ENCODE results near the gene RBPJL. TPM values are rescaled to one million over a fixed set of nuclear protein-coding genes. Genes with fewer than 3 reads are reported as not detected.

Gene RBPJL
- total and polyA plus RNA-seq, 4 donors = not detected

DNA sequence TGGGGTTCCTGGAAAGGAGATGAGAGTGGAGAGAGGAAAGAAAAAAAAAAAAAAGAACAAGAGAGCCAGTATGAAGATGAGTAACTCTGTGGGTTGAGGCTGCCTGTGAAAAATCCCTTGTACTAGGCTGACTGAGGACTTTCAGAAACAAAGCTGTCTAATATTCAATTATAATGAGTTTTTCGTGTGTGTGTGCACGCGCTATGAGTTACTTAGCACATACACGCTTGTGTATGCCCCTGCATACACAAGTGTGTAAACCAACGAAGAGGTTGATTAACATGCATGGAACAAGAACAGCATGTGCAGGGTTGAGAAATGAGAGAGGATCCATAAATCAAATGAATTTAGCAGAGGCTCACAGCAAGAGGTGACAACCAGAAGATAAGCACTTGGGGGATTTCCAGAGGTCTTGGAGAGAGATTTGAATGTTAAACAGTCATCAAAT is 4.8 kb upstream of the RBPJL start:
- WGBS = 75% methylated on average over 5 of the region's 5 CpGs
- no peaks in the 10 kb centered on the region for H3K9me3 ChIP-seq (ENCODE audit: control insufficient read depth in 4 of 4, low read length in 3 of 4)
- peaks cover 0 to 4% (median 0%) of the 10 kb centered on the region in 4 donors for H3K4me1 ChIP-seq (ENCODE audit: control insufficient read depth in 4 of 4, insufficient read depth in 4 of 4, low read length in 3 of 4)
- no peaks in the 10 kb centered on the region for H3K36me3 ChIP-seq (ENCODE audit: control insufficient read depth in 4 of 4, insufficient read depth in 3 of 4, low read depth in 1 of 4, low read length in 3 of 4)
- no peak overlapping the region for H3K4me3 ChIP-seq (ENCODE audit: low read depth in 1 of 3, low read length in 3 of 3)
- no peak overlapping the region for H3K9ac ChIP-seq (ENCODE audit: low read depth in 1 of 2, low read length in 2 of 2)
- peaks cover 0 to 4% (median 3%) of the 10 kb centered on the region in 4 donors for H3K27me3 ChIP-seq (ENCODE audit: control insufficient read depth in 4 of 4, insufficient read depth in 4 of 4, low read length in 3 of 4)
- no peak for DNase-seq (ENCODE audit: low spot score)
- TF ChIP-seq, protein P1, sequence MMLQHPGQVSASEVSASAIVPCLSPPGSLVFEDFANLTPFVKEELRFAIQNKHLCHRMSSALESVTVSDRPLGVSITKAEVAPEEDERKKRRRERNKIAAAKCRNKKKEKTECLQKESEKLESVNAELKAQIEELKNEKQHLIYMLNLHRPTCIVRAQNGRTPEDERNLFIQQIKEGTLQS (IDR thresholded peaks at IDR 0.05) = no peak
- no peak for TF ChIP-seq RXRA (IDR thresholded peaks at IDR 0.05)
- TF ChIP-seq, protein P2, sequence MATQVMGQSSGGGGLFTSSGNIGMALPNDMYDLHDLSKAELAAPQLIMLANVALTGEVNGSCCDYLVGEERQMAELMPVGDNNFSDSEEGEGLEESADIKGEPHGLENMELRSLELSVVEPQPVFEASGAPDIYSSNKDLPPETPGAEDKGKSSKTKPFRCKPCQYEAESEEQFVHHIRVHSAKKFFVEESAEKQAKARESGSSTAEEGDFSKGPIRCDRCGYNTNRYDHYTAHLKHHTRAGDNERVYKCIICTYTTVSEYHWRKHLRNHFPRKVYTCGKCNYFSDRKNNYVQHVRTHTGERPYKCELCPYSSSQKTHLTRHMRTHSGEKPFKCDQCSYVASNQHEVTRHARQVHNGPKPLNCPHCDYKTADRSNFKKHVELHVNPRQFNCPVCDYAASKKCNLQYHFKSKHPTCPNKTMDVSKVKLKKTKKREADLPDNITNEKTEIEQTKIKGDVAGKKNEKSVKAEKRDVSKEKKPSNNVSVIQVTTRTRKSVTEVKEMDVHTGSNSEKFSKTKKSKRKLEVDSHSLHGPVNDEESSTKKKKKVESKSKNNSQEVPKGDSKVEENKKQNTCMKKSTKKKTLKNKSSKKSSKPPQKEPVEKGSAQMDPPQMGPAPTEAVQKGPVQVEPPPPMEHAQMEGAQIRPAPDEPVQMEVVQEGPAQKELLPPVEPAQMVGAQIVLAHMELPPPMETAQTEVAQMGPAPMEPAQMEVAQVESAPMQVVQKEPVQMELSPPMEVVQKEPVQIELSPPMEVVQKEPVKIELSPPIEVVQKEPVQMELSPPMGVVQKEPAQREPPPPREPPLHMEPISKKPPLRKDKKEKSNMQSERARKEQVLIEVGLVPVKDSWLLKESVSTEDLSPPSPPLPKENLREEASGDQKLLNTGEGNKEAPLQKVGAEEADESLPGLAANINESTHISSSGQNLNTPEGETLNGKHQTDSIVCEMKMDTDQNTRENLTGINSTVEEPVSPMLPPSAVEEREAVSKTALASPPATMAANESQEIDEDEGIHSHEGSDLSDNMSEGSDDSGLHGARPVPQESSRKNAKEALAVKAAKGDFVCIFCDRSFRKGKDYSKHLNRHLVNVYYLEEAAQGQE (IDR thresholded peaks at IDR 0.05) = no peak
- TF ChIP-seq TAF1 (conservative IDR thresholded peaks at IDR 0.05) = no peak
- TF ChIP-seq HNF4G (IDR thresholded peaks at IDR 0.05) = no peak
- no peak overlapping the region for H3K27ac ChIP-seq (ENCODE audit: low read depth in 1 of 2, low read length in 2 of 2)

DNA sequence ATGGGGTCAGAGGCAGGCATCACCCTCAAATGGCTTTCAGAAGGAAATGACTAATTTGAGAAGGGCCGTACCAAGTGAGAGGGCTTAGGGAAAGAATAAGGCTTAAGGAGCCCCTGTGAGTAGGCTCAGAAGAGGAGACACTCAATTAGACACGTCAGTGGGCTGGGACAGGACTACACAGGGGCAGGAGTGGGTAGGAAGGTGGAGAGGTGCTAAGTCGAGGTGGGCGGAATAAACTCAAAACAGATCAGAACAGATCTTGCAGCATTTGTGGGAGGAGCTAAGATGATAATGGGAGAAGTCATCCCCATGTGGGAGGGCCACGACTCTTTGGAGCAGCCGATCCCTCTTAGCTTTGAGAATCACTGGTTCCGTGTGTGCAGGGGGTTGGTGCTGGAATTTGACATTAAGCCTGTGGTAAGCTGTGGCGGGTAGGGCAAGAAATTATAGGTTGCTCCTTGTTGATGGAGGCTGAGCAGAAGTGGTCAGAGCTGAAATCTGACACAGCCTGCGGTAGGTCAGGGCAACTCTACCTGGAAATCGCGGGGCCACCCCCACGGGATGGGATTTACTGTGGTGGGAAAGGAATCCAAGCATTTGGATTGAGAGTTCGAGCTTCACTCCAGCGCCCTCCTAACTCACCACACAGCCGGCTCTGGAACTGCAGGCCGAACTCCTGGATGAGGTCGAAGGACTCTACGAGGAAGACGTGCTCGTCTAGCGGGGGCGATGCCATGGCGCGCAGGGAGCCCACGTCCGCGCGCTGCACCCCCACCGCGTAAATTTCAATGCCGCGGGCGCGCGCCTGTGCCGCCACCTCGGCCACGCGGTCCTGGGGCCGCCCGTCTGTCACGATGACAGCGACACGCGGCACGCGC is 2.8 kb upstream of the RBPJL start:
- Histone ChIP-seq H3K4me1 (ENCODE audit: control insufficient read depth in 4 of 4, insufficient read depth in 4 of 4, low read length in 3 of 4) (peaks cover 0 to 4% (median 0%) of the 10 kb centered on the region in 4 donors), H3K36me3 (ENCODE audit: control insufficient read depth in 4 of 4, insufficient read depth in 3 of 4, low read depth in 1 of 4, low read length in 3 of 4) (no peaks in the 10 kb centered on the region), H3K27me3 (ENCODE audit: control insufficient read depth in 4 of 4, insufficient read depth in 4 of 4, low read length in 3 of 4) (peaks cover 0 to 5% (median 3%) of the 10 kb centered on the region in 4 donors), H3K4me3 (ENCODE audit: low read depth in 1 of 3, low read length in 3 of 3) (no peak overlapping the region), H3K9me3 (ENCODE audit: control insufficient read depth in 4 of 4, low read length in 3 of 4) (no peaks in the 10 kb centered on the region), H3K27ac (ENCODE audit: low read depth in 1 of 2, low read length in 2 of 2) (no peak overlapping the region), H3K9ac (ENCODE audit: low read depth in 1 of 2, low read length in 2 of 2) (no peak overlapping the region)
- 39% methylated on average over 47 of the region's 47 CpGs for WGBS
- no peak for DNase-seq (ENCODE audit: low spot score)
- TF ChIP-seq SP1 (IDR thresholded peaks at IDR 0.05) (no peak), TAF1 (conservative IDR thresholded peaks at IDR 0.05) (no peak), YY1 (IDR thresholded peaks at IDR 0.05) (no peak), RAD21 (IDR thresholded peaks at IDR 0.05) (no peak), FOXA1 (IDR thresholded peaks at IDR 0.05) (no peak), GABPA (IDR thresholded peaks at IDR 0.05 in 1 of 2, conservative IDR thresholded peaks at IDR 0.05 in 1 of 2) (no peak), HNF4A (conservative IDR thresholded peaks at IDR 0.05) (no peak), JUND (IDR thresholded peaks at IDR 0.05) (no peak), FOXA2 (IDR thresholded peaks at IDR 0.05) (no peak), NR2F2 (IDR thresholded peaks at IDR 0.05) (no peak), RXRA (IDR thresholded peaks at IDR 0.05) (no peak), HNF4G (IDR thresholded peaks at IDR 0.05) (no peak), EGR1 (IDR thresholded peaks at IDR 0.05; ENCODE audit: low read depth in 2 of 2) (no peak)
- TF ChIP-seq, protein P3, sequence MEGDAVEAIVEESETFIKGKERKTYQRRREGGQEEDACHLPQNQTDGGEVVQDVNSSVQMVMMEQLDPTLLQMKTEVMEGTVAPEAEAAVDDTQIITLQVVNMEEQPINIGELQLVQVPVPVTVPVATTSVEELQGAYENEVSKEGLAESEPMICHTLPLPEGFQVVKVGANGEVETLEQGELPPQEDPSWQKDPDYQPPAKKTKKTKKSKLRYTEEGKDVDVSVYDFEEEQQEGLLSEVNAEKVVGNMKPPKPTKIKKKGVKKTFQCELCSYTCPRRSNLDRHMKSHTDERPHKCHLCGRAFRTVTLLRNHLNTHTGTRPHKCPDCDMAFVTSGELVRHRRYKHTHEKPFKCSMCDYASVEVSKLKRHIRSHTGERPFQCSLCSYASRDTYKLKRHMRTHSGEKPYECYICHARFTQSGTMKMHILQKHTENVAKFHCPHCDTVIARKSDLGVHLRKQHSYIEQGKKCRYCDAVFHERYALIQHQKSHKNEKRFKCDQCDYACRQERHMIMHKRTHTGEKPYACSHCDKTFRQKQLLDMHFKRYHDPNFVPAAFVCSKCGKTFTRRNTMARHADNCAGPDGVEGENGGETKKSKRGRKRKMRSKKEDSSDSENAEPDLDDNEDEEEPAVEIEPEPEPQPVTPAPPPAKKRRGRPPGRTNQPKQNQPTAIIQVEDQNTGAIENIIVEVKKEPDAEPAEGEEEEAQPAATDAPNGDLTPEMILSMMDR (IDR thresholded peaks at IDR 0.05; ENCODE audit: low read depth, low read length, missing input control) = no peak
- TF ChIP-seq, protein P4, sequence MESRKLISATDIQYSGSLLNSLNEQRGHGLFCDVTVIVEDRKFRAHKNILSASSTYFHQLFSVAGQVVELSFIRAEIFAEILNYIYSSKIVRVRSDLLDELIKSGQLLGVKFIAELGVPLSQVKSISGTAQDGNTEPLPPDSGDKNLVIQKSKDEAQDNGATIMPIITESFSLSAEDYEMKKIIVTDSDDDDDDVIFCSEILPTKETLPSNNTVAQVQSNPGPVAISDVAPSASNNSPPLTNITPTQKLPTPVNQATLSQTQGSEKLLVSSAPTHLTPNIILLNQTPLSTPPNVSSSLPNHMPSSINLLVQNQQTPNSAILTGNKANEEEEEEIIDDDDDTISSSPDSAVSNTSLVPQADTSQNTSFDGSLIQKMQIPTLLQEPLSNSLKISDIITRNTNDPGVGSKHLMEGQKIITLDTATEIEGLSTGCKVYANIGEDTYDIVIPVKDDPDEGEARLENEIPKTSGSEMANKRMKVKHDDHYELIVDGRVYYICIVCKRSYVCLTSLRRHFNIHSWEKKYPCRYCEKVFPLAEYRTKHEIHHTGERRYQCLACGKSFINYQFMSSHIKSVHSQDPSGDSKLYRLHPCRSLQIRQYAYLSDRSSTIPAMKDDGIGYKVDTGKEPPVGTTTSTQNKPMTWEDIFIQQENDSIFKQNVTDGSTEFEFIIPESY (IDR thresholded peaks at IDR 0.05) = no peak
- TF ChIP-seq, protein P5, sequence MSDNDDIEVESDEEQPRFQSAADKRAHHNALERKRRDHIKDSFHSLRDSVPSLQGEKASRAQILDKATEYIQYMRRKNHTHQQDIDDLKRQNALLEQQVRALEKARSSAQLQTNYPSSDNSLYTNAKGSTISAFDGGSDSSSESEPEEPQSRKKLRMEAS (IDR thresholded peaks at IDR 0.05) = no peak
- TF ChIP-seq, protein P2 (IDR thresholded peaks at IDR 0.05) = no peak
- TF ChIP-seq, protein P1 (IDR thresholded peaks at IDR 0.05) = no peak
